ENCODE data around the gene MAMDC4.
A peak's percentile ranks its signal among the peaks of the same experiment; 100 is the strongest.
"Not testable (repeated sequence)": the region's sequence is repeated elsewhere in the genome, so short reads cannot be mapped to it uniquely, and the experiment has no call there.

The MAMDC4 gene

DNA sequence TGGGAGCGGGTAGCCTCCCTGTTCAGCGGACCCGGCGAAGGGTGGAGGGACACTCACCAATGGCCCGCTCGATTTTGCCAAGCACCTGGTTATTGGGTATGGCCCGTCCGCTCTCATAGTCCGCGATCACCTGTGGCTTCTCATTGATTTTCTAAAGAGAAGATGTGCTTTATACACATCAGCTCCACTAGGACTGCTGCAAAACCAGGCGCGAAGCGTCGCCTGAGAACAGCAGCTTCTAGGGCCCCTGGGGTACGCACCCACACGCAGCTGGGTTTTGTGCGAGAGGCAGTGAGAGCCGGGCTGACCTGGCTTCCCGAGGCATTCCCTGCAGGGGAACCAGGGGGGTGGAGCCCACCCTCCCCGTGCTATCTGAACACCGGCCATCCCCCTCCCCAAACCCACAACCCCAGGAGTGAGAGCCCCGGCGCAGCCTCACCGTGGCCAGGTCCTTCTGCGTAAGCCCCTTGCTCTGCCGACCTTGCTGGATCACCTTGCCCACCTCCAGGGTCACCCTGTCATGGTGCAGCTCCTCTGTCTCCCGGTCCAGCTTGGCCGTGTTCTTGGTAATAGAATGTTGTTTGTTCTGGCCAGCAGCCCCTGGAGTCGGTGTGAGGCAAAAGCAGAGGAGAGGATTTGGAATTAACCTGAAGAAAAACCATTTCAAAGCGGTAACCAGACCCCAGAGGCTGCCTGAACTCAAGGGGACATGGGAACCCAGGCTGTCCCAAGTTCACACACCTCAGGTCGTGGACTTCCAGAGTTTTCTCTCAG is 10.9 kb downstream of the MAMDC4 start:
- DNase-seq, result no peak

DNA sequence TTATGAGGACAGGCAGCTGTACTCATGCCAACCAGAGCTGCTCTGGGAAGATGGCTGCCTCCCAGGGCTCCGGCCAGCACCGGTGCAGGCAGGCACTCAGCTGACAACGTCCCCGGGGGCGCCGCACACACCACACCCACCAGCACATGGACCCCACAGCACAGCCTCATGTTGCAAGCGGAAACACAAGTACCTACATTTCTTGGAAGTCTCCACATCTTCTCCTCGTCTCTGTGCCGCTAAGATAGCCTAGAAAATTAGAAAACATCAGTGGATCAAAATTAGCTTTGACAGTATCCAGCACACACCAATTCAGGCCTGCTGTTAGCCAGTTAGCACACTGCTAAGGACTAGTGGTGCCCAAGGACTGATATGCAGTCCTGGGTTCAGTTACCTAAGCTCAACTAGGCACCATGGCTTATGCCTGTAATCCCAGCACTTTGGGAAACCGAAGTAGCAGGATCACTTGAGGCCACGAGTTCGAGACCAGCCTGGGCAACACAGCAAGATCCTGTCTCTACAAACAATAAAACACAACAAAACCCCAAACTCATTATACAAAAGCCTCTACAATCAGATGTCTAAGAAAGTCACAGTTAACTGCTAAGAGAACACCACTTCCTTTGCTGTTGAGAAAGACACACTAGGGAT is 11.6 kb downstream of the MAMDC4 start:
- DNase-seq, result no peak

DNA sequence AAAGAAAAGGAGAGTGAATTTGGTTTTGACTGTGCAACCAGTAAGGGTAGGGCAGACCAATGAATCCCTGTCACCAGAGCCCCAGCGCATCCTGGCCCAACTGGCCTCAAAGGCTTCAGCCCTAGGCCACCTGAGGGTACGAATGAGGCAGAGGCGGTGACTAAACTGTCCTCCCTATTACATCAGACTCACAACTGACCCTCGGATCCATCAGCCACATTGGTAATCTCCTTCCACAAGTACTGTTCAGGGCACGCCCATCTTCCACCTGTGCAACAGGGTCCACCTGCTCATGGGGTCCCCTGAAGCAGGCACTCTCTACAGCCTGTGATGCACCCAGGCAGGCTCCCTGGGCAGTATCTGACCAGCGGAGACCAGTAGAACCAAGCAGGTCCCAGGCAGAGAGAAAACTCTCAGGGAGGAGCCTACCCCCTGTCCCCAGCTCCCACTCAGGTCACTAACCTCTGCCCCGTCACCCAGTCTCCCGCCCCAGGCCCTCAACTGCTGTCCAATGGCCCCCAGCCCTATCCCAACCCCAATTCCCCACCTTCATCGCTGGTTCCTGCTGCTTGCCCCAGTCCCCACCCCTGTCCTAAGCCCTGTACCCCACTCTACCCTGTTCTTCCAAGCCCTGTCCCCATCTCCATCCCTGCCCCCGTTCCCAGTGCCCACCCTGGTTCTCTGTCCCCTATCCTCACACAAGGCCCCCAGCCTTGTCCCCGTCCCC is 13.1 kb downstream of the MAMDC4 start:
- no peak for DNase-seq

DNA sequence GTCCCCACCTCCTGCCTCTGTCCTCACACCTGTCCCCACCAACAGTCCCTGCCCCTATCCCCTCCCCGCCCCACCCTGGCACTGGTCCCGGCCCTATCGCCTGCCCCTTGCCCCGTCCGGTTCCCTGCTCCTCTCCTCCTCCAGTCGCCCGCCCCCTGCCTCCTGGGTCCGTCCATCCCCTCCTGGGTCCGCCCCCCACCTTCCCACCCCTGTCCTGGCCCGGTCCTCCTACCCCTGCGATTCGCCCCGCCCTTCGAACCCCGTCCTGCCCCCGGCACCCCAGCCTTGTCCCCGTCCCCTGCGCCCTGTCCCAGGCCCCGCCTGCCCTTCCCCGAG is 13.6 kb downstream of the MAMDC4 start:
- peak in 1 of 2 experiments; percentile 48 for DNase-seq

DNA sequence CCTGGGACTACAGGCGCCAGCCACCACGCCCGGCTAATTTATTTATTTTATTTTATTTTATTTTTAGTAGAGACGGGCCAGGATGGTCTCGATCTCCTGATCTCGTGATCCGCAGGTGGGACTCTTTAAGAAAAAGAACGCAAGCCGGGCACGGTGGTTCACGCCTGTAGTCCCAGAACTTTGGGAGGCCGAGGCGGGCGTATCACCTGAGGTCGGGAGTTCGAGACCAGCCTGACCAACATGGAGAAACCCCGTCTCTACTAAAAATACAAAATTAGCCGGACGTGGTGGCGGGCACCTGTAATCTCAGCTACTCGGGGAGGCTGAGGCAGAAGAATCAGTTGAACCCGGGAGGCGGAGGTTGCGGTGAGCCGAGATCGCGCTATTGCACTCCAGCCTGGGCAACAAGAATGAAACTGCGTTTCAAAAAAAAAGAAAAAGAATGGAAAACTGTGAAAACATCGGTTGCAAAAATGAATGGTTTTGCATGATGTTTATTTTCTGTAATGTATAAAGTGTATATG is 14.8 kb downstream of the MAMDC4 start:
- DNase-seq, result peak in 1 of 2 experiments; percentile 11

DNA sequence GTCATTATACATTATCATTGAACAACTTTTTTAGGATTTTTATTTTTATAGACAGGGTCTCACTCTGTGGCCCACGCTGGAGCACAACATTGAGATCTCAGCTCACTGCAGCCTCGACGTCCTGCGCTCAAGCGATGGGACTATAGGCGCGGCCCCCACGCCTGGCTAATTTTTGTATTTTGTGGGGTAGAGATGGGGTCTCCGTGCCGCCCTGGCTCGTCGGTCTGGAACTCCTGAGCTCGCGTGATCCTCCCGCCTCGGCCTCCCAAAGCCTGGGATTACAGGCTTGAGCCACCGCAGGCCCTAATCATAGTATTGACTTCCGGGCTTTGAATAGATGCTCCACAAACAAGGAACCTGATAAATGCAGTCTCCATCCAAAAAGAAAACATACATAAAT is 15.3 kb downstream of the MAMDC4 start:
- no peak for DNase-seq

DNA sequence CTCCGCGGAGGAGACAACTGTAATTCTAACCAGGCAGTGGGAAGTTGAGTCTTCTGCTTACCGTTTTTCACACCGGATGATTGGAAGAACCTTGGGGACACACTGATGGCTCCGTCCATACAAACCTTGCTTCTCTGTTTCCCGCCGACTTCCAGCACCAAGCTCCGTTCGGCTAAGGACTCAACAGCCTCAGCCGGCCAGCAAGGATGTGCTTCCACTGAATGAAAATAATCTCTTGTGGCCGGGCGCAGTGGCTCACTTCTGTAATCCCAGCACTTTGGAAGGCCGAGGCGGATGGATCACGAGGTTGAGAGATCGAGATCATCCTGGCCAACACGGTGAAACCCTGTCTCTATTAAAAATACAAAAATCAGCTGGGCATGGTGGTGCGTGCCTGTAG is 15.8 kb downstream of the MAMDC4 start:
- no peak for DNase-seq

DNA sequence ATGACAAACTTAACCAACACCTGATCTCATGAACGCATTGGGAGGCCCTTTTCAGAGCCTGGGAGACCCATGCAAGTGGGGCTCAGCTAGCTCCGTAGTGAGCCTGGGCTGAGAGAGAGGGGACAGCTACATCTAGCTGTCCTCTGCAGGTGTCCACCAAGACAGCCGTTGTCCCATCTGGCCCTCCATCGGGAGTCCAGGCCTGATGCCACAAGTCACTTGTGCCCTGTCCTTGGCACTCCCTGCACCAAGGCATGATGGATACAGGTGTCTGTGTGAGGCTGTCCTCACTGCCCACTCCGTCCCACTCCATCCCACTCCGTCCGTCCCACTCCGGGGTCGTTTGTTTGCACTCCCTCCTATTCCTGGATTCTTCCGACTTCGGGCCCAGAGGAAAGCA is 16.5 kb downstream of the MAMDC4 start:
- DNase-seq, result no peak

DNA sequence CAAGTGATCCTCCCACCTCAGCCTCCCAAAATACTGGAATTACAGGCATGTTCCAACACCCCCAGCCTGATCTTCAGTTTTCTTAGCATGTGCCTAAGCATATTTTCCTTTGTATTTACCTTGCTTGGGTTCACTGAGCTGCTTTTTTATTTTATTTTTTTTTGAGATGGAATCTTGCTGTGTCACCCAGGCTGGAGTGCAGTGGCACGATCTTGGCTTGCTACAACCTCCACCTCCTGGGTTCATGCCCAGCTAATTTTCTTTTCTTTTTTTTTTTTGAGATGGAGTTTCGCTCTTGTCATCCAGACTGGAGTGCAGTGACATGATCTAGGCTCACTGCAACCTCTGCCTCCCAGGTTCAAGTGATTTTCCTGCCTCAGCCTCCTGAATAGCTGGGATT is 17.5 kb downstream of the MAMDC4 start:
- DNase-seq, result not testable (repeated sequence)

DNA sequence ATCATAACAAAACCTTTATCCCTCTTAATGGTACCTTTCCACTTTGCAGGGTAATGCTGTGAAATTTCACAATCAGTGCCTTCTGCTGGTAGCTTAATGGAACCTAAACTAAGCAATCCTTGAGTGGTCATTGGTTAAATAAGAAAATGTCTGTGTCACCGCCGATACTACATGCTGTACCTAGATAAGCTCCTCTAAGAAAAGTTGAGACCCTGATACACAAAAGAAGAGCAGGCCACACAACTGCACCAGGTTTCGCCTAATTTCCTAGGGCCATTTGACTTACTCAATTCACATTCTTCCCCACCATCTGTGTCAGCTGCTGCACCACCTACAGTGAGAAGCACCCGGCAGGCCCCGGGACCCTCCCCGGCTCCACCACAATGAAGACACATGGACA is 23.0 kb downstream of the MAMDC4 start:
- no peak for DNase-seq

DNA sequence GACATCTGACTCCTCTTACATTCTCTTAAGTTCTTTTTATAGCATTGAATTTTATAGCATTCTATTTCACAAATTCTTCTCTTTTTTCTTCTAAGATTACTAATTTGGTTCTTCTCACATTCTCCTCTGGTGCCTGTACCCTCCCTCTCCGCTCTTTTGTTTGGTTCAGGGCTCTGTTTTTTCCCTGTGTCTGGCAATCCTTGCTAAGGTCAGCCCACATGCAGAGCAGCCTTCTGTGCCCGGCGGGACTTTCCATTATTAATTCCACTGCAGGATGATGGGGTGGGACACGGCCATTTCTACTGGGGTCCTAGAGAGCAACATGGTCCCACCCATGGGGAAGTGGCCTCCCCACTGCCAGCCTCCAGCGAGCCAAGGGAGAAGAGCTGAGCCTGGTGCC is 24.3 kb downstream of the MAMDC4 start:
- no peak for DNase-seq

DNA sequence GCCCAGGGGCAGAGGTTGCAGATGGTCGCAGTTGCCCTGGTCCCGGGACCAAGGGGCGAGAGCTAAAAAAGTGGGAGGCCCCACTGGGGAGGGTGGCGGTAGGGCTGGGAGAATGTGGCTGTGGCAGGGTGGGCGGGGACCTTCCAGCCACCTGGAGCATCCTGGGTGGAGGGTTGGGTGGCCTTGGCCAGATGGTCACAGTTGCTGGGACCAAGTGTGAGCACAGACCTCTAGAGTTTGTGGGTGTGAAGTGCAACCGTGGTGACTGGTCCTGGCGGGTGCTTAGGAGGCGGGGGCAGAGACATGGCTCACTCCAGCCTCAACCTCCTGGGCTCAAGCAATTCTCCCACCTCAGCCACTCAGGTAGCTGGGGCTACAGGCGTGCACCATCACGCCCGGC is 28.5 kb downstream of the MAMDC4 start:
- no peak for DNase-seq

DNA sequence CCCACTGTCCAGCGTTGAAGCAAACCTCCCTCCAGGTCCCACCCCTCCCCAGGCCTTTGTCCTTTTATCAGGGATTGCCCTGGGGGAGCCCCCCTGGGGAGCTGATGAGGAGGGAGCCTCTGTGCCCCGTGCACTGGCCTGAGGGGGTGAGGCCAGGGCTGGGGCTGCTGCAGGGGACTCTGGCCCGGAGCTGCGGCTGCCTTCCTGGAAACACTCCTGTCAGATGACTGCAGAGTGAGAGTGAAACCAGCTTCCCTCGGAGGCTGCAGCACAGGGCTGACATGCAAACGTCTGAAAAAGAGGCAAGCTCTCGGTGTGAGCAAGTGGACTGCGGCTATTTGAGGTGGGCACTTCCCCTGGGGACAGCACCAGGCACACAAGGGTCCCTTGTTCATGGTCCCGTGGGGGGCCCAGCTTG is 29.6 kb downstream of the MAMDC4 start:
- DNase-seq, result peak; percentile 71 to 79

DNA sequence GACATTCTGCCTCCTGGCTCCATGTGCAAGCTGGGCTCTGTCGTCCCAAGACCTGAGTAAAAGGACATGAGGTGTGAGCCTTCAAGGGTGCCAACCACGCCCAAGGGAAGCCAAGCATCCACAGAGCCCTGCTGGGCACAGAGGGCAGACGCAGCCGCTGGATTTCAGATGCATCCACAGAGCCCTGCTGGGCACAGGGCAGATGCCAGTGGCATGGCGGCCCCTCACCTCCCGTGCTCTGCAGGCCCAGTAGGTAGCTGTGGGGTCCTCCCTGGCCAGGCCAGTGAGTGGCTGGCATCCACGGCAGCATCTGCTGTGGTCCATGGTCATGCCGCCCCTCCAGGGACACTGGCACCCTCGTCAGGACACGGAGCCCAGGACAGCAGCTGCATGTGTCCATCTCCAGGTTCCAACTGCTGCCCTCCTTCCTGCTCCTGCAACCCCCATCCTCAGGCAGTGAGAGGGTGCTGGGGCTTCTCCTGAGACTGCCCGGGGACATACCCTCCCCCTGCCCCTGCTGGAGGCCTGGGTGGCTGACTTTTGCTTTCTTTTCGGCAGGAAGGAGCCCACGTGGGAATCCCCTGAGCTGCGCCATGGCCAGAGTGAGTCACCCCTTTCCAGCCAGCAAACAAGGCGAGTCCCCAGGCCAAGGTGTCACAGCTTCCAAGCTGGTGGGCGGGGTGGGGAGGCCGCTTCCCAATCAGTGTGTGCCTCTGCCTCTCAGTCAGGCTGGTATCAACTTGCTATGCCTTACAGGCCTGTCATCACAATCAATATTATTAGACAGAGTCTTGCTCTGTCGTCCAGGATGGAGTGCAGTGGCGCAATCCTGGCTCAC is 30.2 kb downstream of the MAMDC4 start:
- DNase-seq, result peak; percentile 93 to 95

DNA sequence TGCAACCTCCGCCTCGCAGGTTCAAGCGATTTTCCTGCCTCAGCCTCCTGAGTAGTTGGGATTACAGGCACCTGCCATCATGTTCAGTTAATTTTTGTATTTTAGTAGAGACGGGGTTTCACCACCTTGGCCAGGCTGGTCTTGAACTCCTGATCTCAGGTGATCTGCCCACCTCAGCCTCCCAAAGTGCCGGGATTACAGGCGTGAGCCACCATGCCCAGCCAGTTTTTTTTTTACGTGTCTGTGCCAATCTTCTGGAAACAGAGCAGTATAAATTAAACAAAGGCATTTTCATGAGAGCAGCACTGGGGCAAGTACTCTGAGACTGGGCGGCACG is 30.8 kb downstream of the MAMDC4 start:
- DNase-seq, result not testable (repeated sequence)

DNA sequence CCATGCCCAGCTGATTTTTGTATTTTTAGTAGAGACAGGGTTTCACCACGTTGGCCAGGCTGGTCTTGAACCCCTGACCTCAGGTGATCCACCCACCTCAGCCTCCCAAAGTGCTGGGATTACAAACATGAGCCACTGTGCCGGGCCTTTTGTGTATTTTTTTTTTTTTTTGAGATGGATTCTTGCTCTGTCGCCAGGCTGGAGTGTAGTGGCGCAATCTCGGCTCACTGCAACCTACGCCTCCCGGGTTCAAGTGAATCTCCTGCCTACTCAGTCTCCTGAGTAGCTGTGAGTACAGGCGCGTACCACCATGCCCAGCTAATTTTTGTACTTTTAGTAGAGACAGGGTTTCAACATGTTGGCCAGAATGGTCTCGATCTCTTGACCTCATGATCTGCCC is 31.5 kb downstream of the MAMDC4 start:
- DNase-seq, result not testable (repeated sequence)

DNA sequence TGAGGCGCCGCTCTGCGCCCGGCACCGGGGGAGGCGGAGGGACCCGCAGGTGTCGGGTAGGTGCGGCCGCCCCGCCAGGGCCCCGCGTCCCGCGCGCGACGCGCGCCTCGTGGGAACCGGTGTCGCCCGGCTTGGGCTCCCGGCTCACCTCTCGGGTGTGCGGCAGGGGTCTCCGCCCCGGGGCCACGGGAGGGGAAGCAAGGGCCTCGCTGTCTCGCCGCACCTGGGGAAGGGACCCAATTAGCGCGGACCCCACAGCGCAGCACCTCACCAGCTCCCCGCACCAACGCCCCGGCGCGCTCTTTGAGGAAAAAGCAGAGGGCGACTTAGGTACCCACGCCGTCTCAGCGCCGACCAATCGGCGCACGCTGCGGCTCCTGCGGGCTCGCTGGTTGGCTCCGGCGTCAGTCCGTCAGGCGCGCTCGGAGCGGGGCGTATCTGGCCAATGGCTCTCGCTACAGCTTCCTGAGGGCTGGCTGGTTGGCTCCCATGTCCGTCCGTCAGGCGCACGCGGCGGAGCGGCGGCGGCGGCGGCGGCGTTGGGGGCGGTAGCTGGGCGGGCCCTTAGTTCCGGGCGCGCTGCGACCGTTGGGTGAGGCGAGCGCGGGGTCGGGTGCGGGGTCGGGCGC is 33.9 kb downstream of the MAMDC4 start, which contains the start of gene TRAF2:
Gene TRAF2 (plus strand): TSS at position 567 of the 629 bp plus-strand sequence. CDS start 12,225 bp downstream, outside the sequence.
- DNase-seq, result peak; percentile 97 to 98

DNA sequence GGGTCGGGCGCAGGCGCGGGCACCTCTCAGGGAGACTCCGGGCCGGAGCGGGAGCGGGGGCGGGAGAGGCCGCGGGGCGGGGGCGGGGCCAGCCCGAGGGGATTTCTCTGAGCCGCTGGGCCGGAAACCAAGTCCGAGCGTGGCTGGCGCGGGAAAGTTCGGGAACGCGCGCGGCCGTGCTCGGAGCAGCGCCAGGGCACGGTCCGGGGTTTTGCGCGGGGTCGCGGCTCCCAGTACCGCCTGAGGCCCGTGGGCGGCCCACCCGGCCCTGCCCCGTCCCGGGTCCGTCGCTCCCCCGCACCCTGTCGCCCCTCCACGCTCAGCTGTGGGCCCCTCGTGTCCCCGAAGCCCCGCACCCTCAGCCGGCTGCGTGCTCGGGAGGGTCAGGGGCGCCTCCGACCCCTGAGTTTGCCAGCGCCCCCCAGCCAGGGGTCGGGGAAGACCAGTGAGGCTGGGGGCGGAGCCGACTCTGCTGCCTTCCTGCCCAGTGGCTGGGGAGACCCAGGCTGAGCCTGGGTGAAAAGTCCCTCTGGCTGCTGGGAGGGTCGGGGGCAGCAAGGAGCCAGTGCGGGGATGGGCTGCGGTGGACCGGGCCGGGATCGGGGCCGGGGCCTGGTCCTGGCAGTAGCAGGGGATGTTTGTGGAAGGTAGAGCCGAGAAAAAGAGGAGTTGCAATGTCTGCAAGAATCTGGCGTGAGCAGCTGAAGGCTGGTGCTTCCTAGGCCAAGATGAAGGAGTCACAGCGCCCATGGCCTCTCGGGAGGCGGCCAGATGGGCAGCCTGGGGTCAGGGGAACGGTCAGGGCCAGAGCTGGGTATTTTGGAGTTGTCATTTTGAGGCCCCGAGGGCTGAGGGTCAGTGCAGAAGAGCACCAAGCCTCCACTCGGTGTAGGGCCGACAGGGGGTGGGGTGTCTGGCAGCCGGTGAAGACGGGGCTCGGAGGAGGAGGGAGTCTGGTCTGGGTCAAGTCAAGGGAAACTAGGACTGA is 34.8 kb downstream of the MAMDC4 start:
- DNase-seq, result peak; percentile 49 to 55

DNA sequence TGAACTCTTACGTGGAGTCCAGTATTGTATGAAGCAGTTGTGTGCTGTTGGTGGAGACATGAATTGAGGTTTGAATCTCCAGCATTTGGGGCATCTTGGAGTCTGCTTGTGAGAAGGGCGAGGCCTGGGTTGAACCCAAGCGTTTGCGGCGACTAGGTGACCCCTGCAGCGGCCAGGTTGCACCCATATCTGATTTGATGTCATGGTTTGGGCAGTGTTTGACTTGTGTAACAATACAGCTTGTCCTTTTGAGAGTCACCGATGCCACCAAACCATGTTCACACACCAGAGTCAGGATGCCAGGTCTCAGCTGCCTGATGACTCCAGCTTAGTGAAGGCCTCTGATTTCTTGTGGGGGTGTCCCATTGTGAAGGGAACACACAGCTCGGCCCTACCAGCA is 36.3 kb downstream of the MAMDC4 start:
- DNase-seq, result no peak

DNA sequence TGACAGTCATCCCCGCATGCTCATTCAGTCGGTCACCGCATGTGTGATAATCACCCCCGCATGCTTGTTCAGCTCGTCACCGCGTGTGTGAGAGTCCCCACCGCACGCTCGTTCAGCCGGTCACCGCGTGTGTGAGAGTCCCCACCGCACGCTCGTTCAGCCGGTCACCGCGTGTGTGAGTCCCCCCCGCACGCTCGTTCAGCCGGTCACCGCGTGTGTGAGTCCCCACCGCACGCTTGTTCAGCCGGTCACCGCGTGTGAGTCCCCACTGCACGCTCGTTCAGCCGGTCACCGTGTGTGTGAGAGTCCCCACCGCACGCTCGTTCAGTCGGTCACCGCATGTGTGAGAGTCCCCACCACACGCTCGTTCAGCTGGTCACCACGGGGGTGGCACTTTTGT is 37.7 kb downstream of the MAMDC4 start:
- no peak for DNase-seq

DNA sequence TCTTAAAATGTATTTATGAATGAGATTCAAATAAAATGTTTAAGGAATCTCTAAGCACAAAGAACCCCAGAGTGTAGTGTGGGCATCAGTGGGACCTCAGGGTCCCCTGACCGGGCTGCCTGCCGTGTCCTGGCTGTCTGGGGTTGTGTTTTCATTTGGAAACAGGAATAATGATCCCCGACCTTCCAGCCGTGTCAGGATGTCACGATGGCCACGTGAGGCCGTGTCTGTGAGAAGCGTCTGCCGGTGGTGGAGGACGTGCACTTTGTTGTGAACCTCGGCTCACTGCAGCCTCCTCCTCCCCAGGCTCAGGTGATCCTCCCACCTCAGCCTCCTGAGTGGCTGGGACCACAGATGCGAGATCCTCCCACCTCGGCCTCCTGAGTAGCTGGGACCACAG is 38.5 kb downstream of the MAMDC4 start:
- DNase-seq, result no peak
